HCT116 (cell line): ENCODE measurements around the gene SERPIND1. TPM values are rescaled to one million over a fixed set of nuclear protein-coding genes. Genes with fewer than 3 reads are reported as not detected.

Source experiments
- ATAC-seq: fragments of 200-7000 bp; cut with Tn5 transposase; 2 replicates; pipeline ENCODE4 v1.9.1; 2020; ENCODE audit warnings: mild to moderate bottlenecking, moderate library complexity
- BruUV-seq: library from RNA; stranded (reverse); fragments of 400-500 nt; replicated peaks from 2 replicates; lab custom pipeline; 2021; lab: Mats Ljungman, UMichigan
- CTCF ChIA-PET: fragments of 300-600 bp; sonication (Branson Sonifier 250); formaldehyde crosslinking; loops from one replicate; lab custom pipeline; 2021; ENCODE audit warnings: antibody characterized with exemption; lab: Charles Lee
- POLR2A ChIA-PET: fragments of 300-600, 350-600 bp; sonication (Branson Sonifier 250); formaldehyde crosslinking; loops from one replicate; lab custom pipeline; 2021; ENCODE audit warnings: antibody characterized with exemption; lab: Charles Lee
- RAD21 ChIA-PET, 2 experiments: fragments of 300-600 bp; sonication (Branson Sonifier 250); formaldehyde crosslinking; loops; one replicate each; lab custom pipeline; 2023; ENCODE audit warnings: low total read pairs in 2 of 2; ENCODE audit not compliant: uncharacterized antibody in 2 of 2, unreplicated experiment in 2 of 2, low non-redundant PET in 1 of 2; lab: Charles Lee
- DNase-seq: peaks from one replicate; pipeline ENCODE4 v3.0.0-alpha.2; 2010; ENCODE audit warnings: low read depth, low spot score
- H2AFZ ChIP-seq: fragments of 200-600 bp; shearing (Covaris generic), sonication (generic); 2 replicates; pipeline ENCODE4 v1.6.1; 2017; ENCODE audit warnings: low read depth, mixed run types, mixed read lengths, antibody characterized with exemption, low read length; ENCODE audit not compliant: poor library complexity, severe bottlenecking
- H3K27ac ChIP-seq: 2 replicates; pipeline ENCODE4 v1.5.1; 2012; ENCODE audit warnings: low read depth, low read length
- H3K27me3 ChIP-seq: fragments of 200-600 bp; sonication (generic); 2 replicates; pipeline ENCODE4 v1.6.1; 2016; ENCODE audit warnings: mixed run types, low read length, mixed read lengths; ENCODE audit not compliant: insufficient read depth
- H3K36me3 ChIP-seq, 2 experiments: fragments of 200-500 bp in 1 of 2; fragments of 200-600 bp in 1 of 2; sonication (Bioruptor generic) in 1 of 2; sonication (generic) in 1 of 2; 2 replicates each; pipeline versions ENCODE4 v1.5.1 to v1.6.1; 2014 to 2016; ENCODE audit warnings: low read length in 2 of 2, inconsistent platforms in 1 of 2, mixed read lengths in 1 of 2, mixed run types in 1 of 2; ENCODE audit not compliant: insufficient read depth in 2 of 2, control insufficient read depth in 1 of 2
- H3K4me1 ChIP-seq, 2 experiments: fragments of 200-600 bp in 1 of 2; sonication (generic) in 1 of 2; 2 replicates each; pipeline versions ENCODE4 v1.5.1 to v1.6.1; 2012 to 2017; ENCODE audit warnings: low read length in 2 of 2, inconsistent platforms in 1 of 2, mild to moderate bottlenecking in 1 of 2, mixed read lengths in 1 of 2, mixed run types in 1 of 2, moderate library complexity in 1 of 2; ENCODE audit not compliant: insufficient read depth in 2 of 2, control insufficient read depth in 1 of 2
- H3K4me2 ChIP-seq: fragments of 200-600 bp; sonication (generic); 2 replicates; pipeline ENCODE4 v1.6.1; 2017; ENCODE audit warnings: mixed run types, low read length, mixed read lengths
- H3K4me3 ChIP-seq, 2 experiments: fragments of 200-600 bp in 1 of 2; sonication (generic) in 1 of 2; replicated peaks in 1 of 2; 2 replicates each; pipeline ENCODE4 v1.5.1; 2011 to 2016; ENCODE audit warnings: low read length in 2 of 2, control low read depth in 1 of 2, low read depth in 1 of 2, mild to moderate bottlenecking in 1 of 2, mixed read lengths in 1 of 2, mixed run types in 1 of 2
- H3K79me2 ChIP-seq: fragments of 200-600 bp; sonication (generic); 2 replicates; pipeline ENCODE4 v1.6.1; 2017; ENCODE audit warnings: mild to moderate bottlenecking, mixed run types, low read length, moderate library complexity, mixed read lengths; ENCODE audit not compliant: insufficient read depth
- H3K9ac ChIP-seq: fragments of 200-600 bp; sonication (generic); 2 replicates; pipeline ENCODE4 v1.6.1; 2016; ENCODE audit warnings: low read length, mixed read lengths
- H3K9me2 ChIP-seq: fragments of 200-600 bp; sonication (generic), shearing (Covaris generic); 2 replicates; pipeline ENCODE4 v1.6.1; 2017; ENCODE audit warnings: mixed run types, mild to moderate bottlenecking, moderate library complexity; ENCODE audit not compliant: insufficient read depth
- H3K9me3 ChIP-seq, 2 experiments: fragments of 200-500 bp in 1 of 2; fragments of 200-600 bp in 1 of 2; sonication (Bioruptor generic) in 1 of 2; sonication (generic) in 1 of 2; 2 replicates each; pipeline ENCODE4 v1.6.1; 2014 to 2017; ENCODE audit warnings: low read length in 2 of 2, mixed read lengths in 2 of 2, inconsistent platforms in 1 of 2, low read depth in 1 of 2, mild to moderate bottlenecking in 1 of 2, mixed run types in 1 of 2, moderate library complexity in 1 of 2; ENCODE audit not compliant: control insufficient read depth in 1 of 2, insufficient read depth in 1 of 2
- H4K20me1 ChIP-seq: fragments of 200-600 bp; sonication (generic), shearing (Covaris generic); 2 replicates; pipeline ENCODE4 v1.6.1; 2017; ENCODE audit warnings: mixed run types, mild to moderate bottlenecking, moderate library complexity; ENCODE audit not compliant: insufficient read depth
- ATF3 ChIP-seq: IDR thresholded peaks from 2 replicates; pipeline ENCODE4 v1.6.1; 2012
- CBX3 ChIP-seq: IDR thresholded peaks from 2 replicates; pipeline ENCODE4 v1.6.1; 2012; ENCODE audit warnings: low read depth
- CEBPB ChIP-seq: IDR thresholded peaks from 2 replicates; pipeline ENCODE4 v1.6.1; 2012; ENCODE audit warnings: low read depth
- ELF1 ChIP-seq: IDR thresholded peaks from 2 replicates; pipeline ENCODE4 v1.6.1; 2012; ENCODE audit warnings: low read depth, borderline replicate concordance
- EZH2 ChIP-seq: fragments of 200-600 bp; sonication (generic); IDR thresholded peaks from 2 replicates; pipeline ENCODE4 v1.6.1; 2017; ENCODE audit warnings: antibody characterized with exemption, mixed run types
- EZH2phosphoT487 ChIP-seq: fragments of 200-600 bp; IDR thresholded peaks from 2 replicates; pipeline ENCODE4 v1.6.1; 2018; ENCODE audit warnings: antibody characterized with exemption, borderline replicate concordance
- FOSL1 ChIP-seq: IDR thresholded peaks from 2 replicates; pipeline ENCODE4 v1.6.1; 2012; ENCODE audit warnings: low read depth
- JUND ChIP-seq: IDR thresholded peaks from 2 replicates; pipeline ENCODE4 v1.6.1; 2012
- POLR2A ChIP-seq: IDR thresholded peaks from 2 replicates; pipeline ENCODE4 v1.7.0; 2011; ENCODE audit warnings: borderline replicate concordance; ENCODE audit not compliant: insufficient read depth, insufficient read length; ENCODE audit errors: extremely low read depth
- POLR2AphosphoS5 ChIP-seq: IDR thresholded peaks from 2 replicates; pipeline ENCODE4 v1.6.1; 2011; ENCODE audit warnings: mild to moderate bottlenecking, low read depth, low read length, moderate library complexity
- RAD21 ChIP-seq: IDR thresholded peaks from 2 replicates; pipeline ENCODE4 v1.6.1; 2012; ENCODE audit warnings: low read depth, mild to moderate bottlenecking
- REST ChIP-seq: IDR thresholded peaks from 2 replicates; pipeline ENCODE4 v1.6.1; 2012; ENCODE audit warnings: low read depth
- SP1 ChIP-seq: IDR thresholded peaks from 2 replicates; pipeline ENCODE4 v1.6.1; 2012; ENCODE audit warnings: low read depth
- SRF ChIP-seq: IDR thresholded peaks from 2 replicates; pipeline ENCODE4 v1.6.1; 2012; ENCODE audit warnings: low read depth
- TCF7L2 ChIP-seq: IDR thresholded peaks from 2 replicates; pipeline ENCODE4 v1.7.0; 2011; ENCODE audit warnings: borderline replicate concordance, inconsistent platforms; ENCODE audit not compliant: insufficient read depth, insufficient read length; ENCODE audit errors: extremely low read depth
- YY1 ChIP-seq: IDR thresholded peaks from 2 replicates; pipeline ENCODE4 v1.6.1; 2011; ENCODE audit warnings: low read length, low read depth, moderate library complexity, mild to moderate bottlenecking; ENCODE audit not compliant: insufficient replicate concordance; ENCODE audit errors: extremely low read depth
- ZNF274 ChIP-seq: fragments of 200-500 bp; sonication (Bioruptor generic); IDR thresholded peaks from 2 replicates; pipeline ENCODE4 v1.6.1; 2014; ENCODE audit warnings: mild to moderate bottlenecking, low read depth, low read length, inconsistent platforms
- intact Hi-C: fragments of 100-400 bp; cut with micrococcal nuclease; formaldehyde crosslinking; loops from 2 replicates; pipeline ENCODE4 v1.10.0; 2022
- total RNA-seq: library from RNA; stranded (reverse); gene quantifications from one replicate; pipeline ENCODE4 v1.2.1, GENCODE V29; 2021; ENCODE audit not compliant: unreplicated experiment

The SERPIND1 gene
- total RNA-seq, 1 experiment from 2014 or later = 0.25 TPM

GRCh38 chr22:20807315-20807752, 33.4 kb downstream of the SERPIND1 start:
- no peak overlapping the region for H3K9ac ChIP-seq
- peaks cover 10 to 23% of the 10 kb centered on the region in 2 experiments for H3K4me1 ChIP-seq
- POLR2A ChIA-PET = interaction anchor here (0.6 kb wide), 1 partner anchor 121 kb away, joined by 3 read pairs; no protein-coding TSS in a partner anchor
- ATAC-seq = peak; percentile 75
- TF ChIP-seq FOSL1 (peak; percentile 47; the same call in 1 of the 2 replicates), YY1 (no peak), CEBPB (peak; percentile 47; the same call in 1 of the 2 replicates), JUND (0 out of 2 replicates have a peak, but pooled peaks have one; percentile 38)
- TF ChIP-seq, all 23 proteins: peak for 3
- BruUV-seq = no TSS peak
- no peaks in the 10 kb centered on the region for H3K79me2 ChIP-seq
- H3K27me3 ChIP-seq = no peaks in the 10 kb centered on the region
- intact Hi-C loops = no loop called here
- CTCF ChIA-PET = no interaction called here
- no peaks in the 10 kb centered on the region for H3K9me3 ChIP-seq
- no peaks in the 10 kb centered on the region for H3K9me2 ChIP-seq
- peak overlapping the region; percentile 5; the same call in 1 of the 2 replicates for H3K27ac ChIP-seq
- no peaks in the 10 kb centered on the region for H4K20me1 ChIP-seq
- no peak overlapping the region for H2AFZ ChIP-seq
- H3K36me3 ChIP-seq = peaks cover 6 to 21% of the 10 kb centered on the region in 2 experiments; a peak in 3 of 4 replicates
- H3K4me2 ChIP-seq = peak overlapping the region; percentile 52
- H3K4me3 ChIP-seq = no peak overlapping the region
- DNase-seq = peak; percentile 8
- RAD21 ChIA-PET = no interaction called here

- H3K9me2 ChIP-seq = no peaks in the 10 kb centered on the region
- no peaks in the 10 kb centered on the region for H4K20me1 ChIP-seq
- no peaks in the 10 kb centered on the region for H3K79me2 ChIP-seq
- no peak overlapping the region for H3K4me3 ChIP-seq
- H3K9me3 ChIP-seq = no peaks in the 10 kb centered on the region
- H3K27ac ChIP-seq = no peak overlapping the region
- H3K9ac ChIP-seq = no peak overlapping the region
- H3K36me3 ChIP-seq = peaks cover 6 to 11% of the 10 kb centered on the region in 2 experiments; a peak in 3 of 4 replicates
- H2AFZ ChIP-seq = no peak overlapping the region
- no peak overlapping the region for H3K4me2 ChIP-seq
- intact Hi-C loops = no loop called here
- no peaks in the 10 kb centered on the region for H3K27me3 ChIP-seq
- ChIA-PET CTCF (no interaction called here), RAD21 (no interaction called here), POLR2A (no interaction called here)
- no peak for ATAC-seq
- no TSS peak for BruUV-seq
- peaks cover 10 to 23% of the 10 kb centered on the region in 2 experiments for H3K4me1 ChIP-seq
- DNase-seq = no peak
- TF ChIP-seq FOSL1 (no peak), POLR2A (no peak), EZH2phosphoT487 (no peak), ZNF274 (no peak), TCF7L2 (no peak), JUND (no peak), POLR2AphosphoS5 (no peak), SRF (no peak), RAD21 (no peak), EZH2 (no peak), ELF1 (no peak), SP1 (no peak), CBX3 (no peak), REST (no peak), ATF3 (no peak)
These were observed 34.9 kb downstream of the SERPIND1 start for GRCh38 chr22:20808844-20809243.
